Keratinocyte (primary cell): Measurements from ENCODE around the gene CSGALNACT2.

ENCODE experiments used
- EZH2 ChIP-seq: IDR thresholded peaks from one replicate; pipeline ENCODE4 v1.6.1; 2012; ENCODE audit warnings: inconsistent platforms, mild to moderate bottlenecking, low read length, moderate library complexity
- TF ChIP-seq, protein P1 (sequence below), 3 experiments: IDR thresholded peaks in 1 of 3; conservative IDR thresholded peaks in 1 of 3; optimal IDR thresholded peaks in 1 of 3; 2 replicates in 2 of 3; 3 replicates in 1 of 3; pipeline versions ENCODE3 to v1.5.1; 2011; ENCODE audit warnings: low read length in 3 of 3, mild to moderate bottlenecking in 3 of 3, moderate library complexity in 2 of 3, control low read depth in 1 of 3, inconsistent platforms in 1 of 3; ENCODE audit not compliant: insufficient read depth in 2 of 3; ENCODE audit errors: extremely low read depth in 1 of 3

DNA sequence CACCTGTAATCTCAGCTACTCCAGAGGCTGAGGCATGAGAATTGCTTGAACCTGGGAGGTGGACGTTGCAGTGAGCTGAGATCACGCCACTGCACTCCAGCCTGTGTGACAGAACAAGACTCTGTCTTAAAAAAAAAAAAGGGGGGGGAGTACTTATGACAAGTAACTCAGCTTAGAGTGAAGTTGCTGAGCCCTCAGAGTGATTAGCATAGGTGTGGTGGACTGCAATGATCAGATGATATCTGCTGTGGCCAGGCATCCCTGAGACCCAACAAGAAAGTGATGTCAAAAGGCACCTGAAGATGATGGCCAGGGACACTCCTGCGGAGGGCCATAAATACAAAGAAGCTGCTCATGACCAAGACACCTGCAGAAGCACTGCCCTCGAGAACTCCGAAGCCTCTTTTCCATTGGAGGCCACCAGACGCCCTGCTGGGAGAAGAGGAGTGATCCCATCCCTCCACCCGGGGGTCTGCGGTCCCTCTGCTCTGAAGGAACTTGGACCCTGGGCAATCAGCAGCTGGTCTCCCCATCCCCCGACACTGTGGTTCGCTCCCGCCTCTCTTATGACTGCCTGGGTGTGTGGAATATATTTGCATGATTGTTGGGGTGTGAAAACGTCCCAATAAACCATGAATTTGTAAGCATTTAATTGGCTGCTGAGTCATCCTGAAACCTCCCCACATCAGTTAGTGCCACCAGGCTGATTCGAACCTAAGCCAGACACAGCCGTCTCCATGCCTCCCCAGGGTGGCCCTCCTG, 82.6 kb downstream of the CSGALNACT2 start:
- no peak for TF ChIP-seq EZH2
- TF ChIP-seq, protein P1, sequence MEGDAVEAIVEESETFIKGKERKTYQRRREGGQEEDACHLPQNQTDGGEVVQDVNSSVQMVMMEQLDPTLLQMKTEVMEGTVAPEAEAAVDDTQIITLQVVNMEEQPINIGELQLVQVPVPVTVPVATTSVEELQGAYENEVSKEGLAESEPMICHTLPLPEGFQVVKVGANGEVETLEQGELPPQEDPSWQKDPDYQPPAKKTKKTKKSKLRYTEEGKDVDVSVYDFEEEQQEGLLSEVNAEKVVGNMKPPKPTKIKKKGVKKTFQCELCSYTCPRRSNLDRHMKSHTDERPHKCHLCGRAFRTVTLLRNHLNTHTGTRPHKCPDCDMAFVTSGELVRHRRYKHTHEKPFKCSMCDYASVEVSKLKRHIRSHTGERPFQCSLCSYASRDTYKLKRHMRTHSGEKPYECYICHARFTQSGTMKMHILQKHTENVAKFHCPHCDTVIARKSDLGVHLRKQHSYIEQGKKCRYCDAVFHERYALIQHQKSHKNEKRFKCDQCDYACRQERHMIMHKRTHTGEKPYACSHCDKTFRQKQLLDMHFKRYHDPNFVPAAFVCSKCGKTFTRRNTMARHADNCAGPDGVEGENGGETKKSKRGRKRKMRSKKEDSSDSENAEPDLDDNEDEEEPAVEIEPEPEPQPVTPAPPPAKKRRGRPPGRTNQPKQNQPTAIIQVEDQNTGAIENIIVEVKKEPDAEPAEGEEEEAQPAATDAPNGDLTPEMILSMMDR (optimal IDR thresholded peaks at IDR 0.05 in 1 of 3, IDR thresholded peaks at IDR 0.05 in 1 of 3, conservative IDR thresholded peaks at IDR 0.05 in 1 of 3; ENCODE audit: extremely low read depth in 1 of 3, insufficient read depth in 2 of 3, low read length in 3 of 3) = no peak
